HepG2 (cell line): Measurements from ENCODE around the gene BBS12. TPM values are rescaled to one million over a fixed set of nuclear protein-coding genes. Genes with fewer than 3 reads are reported as not detected.
A peak's percentile ranks its signal among the peaks of the same experiment; 100 is the strongest.

ENCODE experiments used
- CENPT ChIP-seq: sonication (generic); formaldehyde crosslinking; IDR thresholded peaks from 2 replicates; pipeline ENCODE4 v1.8.0; 2022; ENCODE audit warnings: low read depth, mild to moderate bottlenecking, moderate library complexity, missing genetic modification reagents
- EP300 ChIP-seq, 3 experiments: sonication (generic) in 1 of 3; formaldehyde crosslinking in 1 of 3; IDR thresholded peaks; 2 replicates each; pipeline versions ENCODE4 v1.5.1 to v1.6.1; 2011 to 2020; ENCODE audit warnings: low read depth in 2 of 3, low read length in 2 of 3, borderline replicate concordance in 1 of 3, improper control_type of control experiment in 1 of 3, mild to moderate bottlenecking in 1 of 3, missing genetic modification reagents in 1 of 3, moderate library complexity in 1 of 3
- HNF1A ChIP-seq, 2 experiments: sonication (generic) in 1 of 2; formaldehyde crosslinking in 1 of 2; IDR thresholded peaks; 2 replicates each; pipeline versions ENCODE4 v1.4.0 to v1.6.1; 2016 to 2020; ENCODE audit warnings: borderline replicate concordance in 1 of 2, low read depth in 1 of 2, mild to moderate bottlenecking in 1 of 2, missing genetic modification reagents in 1 of 2
- MAFK ChIP-seq, 2 experiments: IDR thresholded peaks in 1 of 2; conservative IDR thresholded peaks in 1 of 2; 2 replicates each; pipeline ENCODE4 v1.6.1; 2011; ENCODE audit warnings: improper control_type of control experiment in 2 of 2, low read length in 2 of 2
- NFRKB ChIP-seq: fragments of 450-650 bp; IDR thresholded peaks from 2 replicates; pipeline ENCODE4 v1.6.1; 2017
- NKX3-1 ChIP-seq: sonication (generic); formaldehyde crosslinking; IDR thresholded peaks from 2 replicates; pipeline ENCODE4 v1.5.0; 2020; ENCODE audit warnings: missing genetic modification reagents
- NR2C2 ChIP-seq: sonication (generic); formaldehyde crosslinking; IDR thresholded peaks from 2 replicates; pipeline ENCODE4 v1.4.0; 2020; ENCODE audit warnings: missing genetic modification reagents, mild to moderate bottlenecking, moderate library complexity, borderline replicate concordance
- SMAD9 ChIP-seq: sonication (generic); formaldehyde crosslinking; IDR thresholded peaks from 2 replicates; pipeline ENCODE4 v1.5.1; 2020; ENCODE audit warnings: mild to moderate bottlenecking, missing genetic modification reagents
- TBL1XR1 ChIP-seq: fragments of 150-350 bp; IDR thresholded peaks from 2 replicates; pipeline ENCODE4 v1.6.1; 2014; ENCODE audit warnings: borderline replicate concordance, low read length; ENCODE audit not compliant: partially characterized antibody
- TBP ChIP-seq: sonication (generic); formaldehyde crosslinking; IDR thresholded peaks from 2 replicates; pipeline ENCODE4 v1.5.0; 2020; ENCODE audit warnings: missing genetic modification reagents
- XBP1 ChIP-seq: sonication (generic); formaldehyde crosslinking; IDR thresholded peaks from 2 replicates; pipeline ENCODE4 v1.5.0; 2020; ENCODE audit warnings: missing genetic modification reagents
- ZEB1 ChIP-seq: IDR thresholded peaks from 2 replicates; pipeline ENCODE4 v1.6.1; 2012; ENCODE audit warnings: mild to moderate bottlenecking, low read depth, inconsistent platforms; ENCODE audit not compliant: insufficient replicate concordance
- ZNF160 ChIP-seq: sonication (generic); formaldehyde crosslinking; IDR thresholded peaks from 2 replicates; pipeline ENCODE4 v1.8.0; 2022; ENCODE audit warnings: mild to moderate bottlenecking, inconsistent platforms, missing genetic modification reagents
- ZNF207 ChIP-seq: fragments of 450-650 bp; IDR thresholded peaks from 2 replicates; pipeline ENCODE4 v1.6.1; 2016; ENCODE audit warnings: antibody characterized with exemption, borderline replicate concordance
- ZNF564 ChIP-seq: sonication (generic); formaldehyde crosslinking; IDR thresholded peaks from 2 replicates; pipeline ENCODE4 v1.8.1; 2023; ENCODE audit warnings: mild to moderate bottlenecking, missing genetic modification reagents
- ZNF788 ChIP-seq: sonication (generic); formaldehyde crosslinking; IDR thresholded peaks from 2 replicates; pipeline ENCODE4 v1.5.0; 2020; ENCODE audit warnings: mild to moderate bottlenecking, missing genetic modification reagents, borderline replicate concordance
- ZNF816 ChIP-seq: sonication (generic); formaldehyde crosslinking; IDR thresholded peaks from 2 replicates; pipeline ENCODE4 v1.8.0; 2022; ENCODE audit warnings: missing genetic modification reagents, mild to moderate bottlenecking, borderline replicate concordance
- polyA plus RNA-seq, 8 experiments: library from polyadenylated mRNA; depleted of rRNA in 3 of 8; stranded (reverse) in 7 of 8; unstranded in 1 of 8; fragments of >200 nt; fragmentation: Illumina TruSeq in 4 of 8; extraction: Trizol in 4 of 8; gene quantifications; 2 replicates each; pipeline versions ENCODE4 v1.2.1 to v1.2.3, GENCODE V29; 2011 to 2016; ENCODE audit warnings: low read depth in 4 of 8, missing spikeins in 1 of 8, mixed read lengths in 1 of 8; ENCODE audit not compliant: insufficient read depth in 1 of 8
- total RNA-seq, 5 experiments: library from RNA; depleted of rRNA; stranded (reverse); fragments of >200 nt; fragmentation: Illumina TruSeq; extraction: Trizol; gene quantifications; 2 replicates each; pipeline ENCODE4 v1.2.3, GENCODE V29; 2016; ENCODE audit warnings: low read depth in 1 of 5
- TF ChIP-seq, protein P1 (sequence below): sonication (generic); formaldehyde crosslinking; IDR thresholded peaks from 2 replicates; pipeline ENCODE4 v1.5.1; 2020; ENCODE audit warnings: mild to moderate bottlenecking, missing genetic modification reagents, moderate library complexity
- TF ChIP-seq, protein P2 (sequence below): IDR thresholded peaks from 2 replicates; pipeline ENCODE4 v1.6.1; 2016; ENCODE audit warnings: missing compliant biosample characterization, missing genetic modification reagents, borderline replicate concordance

Gene BBS12
- total and polyA plus RNA-seq, 2 of the 13 experiments (the other 11 are each of a cell fraction or from before 2014, with no cell fraction given): 0.32 to 1.7 TPM

GRCh38 chr4:122732329-122733026, at the start of gene BBS12 (continued):
- TF ChIP-seq, protein P1, sequence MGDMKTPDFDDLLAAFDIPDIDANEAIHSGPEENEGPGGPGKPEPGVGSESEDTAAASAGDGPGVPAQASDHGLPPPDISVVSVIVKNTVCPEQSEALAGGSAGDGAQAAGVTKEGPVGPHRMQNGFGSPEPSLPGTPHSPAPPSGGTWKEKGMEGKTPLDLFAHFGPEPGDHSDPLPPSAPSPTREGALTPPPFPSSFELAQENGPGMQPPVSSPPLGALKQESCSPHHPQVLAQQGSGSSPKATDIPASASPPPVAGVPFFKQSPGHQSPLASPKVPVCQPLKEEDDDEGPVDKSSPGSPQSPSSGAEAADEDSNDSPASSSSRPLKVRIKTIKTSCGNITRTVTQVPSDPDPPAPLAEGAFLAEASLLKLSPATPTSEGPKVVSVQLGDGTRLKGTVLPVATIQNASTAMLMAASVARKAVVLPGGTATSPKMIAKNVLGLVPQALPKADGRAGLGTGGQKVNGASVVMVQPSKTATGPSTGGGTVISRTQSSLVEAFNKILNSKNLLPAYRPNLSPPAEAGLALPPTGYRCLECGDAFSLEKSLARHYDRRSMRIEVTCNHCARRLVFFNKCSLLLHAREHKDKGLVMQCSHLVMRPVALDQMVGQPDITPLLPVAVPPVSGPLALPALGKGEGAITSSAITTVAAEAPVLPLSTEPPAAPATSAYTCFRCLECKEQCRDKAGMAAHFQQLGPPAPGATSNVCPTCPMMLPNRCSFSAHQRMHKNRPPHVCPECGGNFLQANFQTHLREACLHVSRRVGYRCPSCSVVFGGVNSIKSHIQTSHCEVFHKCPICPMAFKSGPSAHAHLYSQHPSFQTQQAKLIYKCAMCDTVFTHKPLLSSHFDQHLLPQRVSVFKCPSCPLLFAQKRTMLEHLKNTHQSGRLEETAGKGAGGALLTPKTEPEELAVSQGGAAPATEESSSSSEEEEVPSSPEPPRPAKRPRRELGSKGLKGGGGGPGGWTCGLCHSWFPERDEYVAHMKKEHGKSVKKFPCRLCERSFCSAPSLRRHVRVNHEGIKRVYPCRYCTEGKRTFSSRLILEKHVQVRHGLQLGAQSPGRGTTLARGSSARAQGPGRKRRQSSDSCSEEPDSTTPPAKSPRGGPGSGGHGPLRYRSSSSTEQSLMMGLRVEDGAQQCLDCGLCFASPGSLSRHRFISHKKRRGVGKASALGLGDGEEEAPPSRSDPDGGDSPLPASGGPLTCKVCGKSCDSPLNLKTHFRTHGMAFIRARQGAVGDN: peak; percentile 55; the same call in 1 of the 2 replicates
- peak; percentile 56 for TF ChIP-seq NR2C2 (CRISPR knock-in tag)
- TF ChIP-seq NKX3-1: no peak
- no peak for TF ChIP-seq ZNF207
- no peak for TF ChIP-seq MAFK (conservative IDR thresholded peaks at IDR 0.05 in 1 of 2, IDR thresholded peaks at IDR 0.05 in 1 of 2; ENCODE audit: low read length in 2 of 2)
- peak; percentile 38; the same call in 1 of the 2 replicates for TF ChIP-seq ZNF788 (CRISPR knock-in tag)
- TF ChIP-seq SMAD9: no peak
- TF ChIP-seq TBP (CRISPR knock-in tag): no peak
- no peak for TF ChIP-seq CENPT
- TF ChIP-seq ZNF816: no peak
- TF ChIP-seq TBL1XR1: no peak
- TF ChIP-seq ZNF160 (CRISPR knock-in tag): no peak
- TF ChIP-seq HNF1A (IDR thresholded peaks at IDR 0.05; ENCODE audit: low read depth): no peak
- no peak; the same call in 1 of the 2 replicates for TF ChIP-seq HNF1A (CRISPR knock-in tag; IDR thresholded peaks at IDR 0.05; ENCODE audit: borderline replicate concordance)
- no peak for TF ChIP-seq XBP1 (CRISPR knock-in tag)
- no peak for TF ChIP-seq NFRKB
- TF ChIP-seq, protein P2, sequence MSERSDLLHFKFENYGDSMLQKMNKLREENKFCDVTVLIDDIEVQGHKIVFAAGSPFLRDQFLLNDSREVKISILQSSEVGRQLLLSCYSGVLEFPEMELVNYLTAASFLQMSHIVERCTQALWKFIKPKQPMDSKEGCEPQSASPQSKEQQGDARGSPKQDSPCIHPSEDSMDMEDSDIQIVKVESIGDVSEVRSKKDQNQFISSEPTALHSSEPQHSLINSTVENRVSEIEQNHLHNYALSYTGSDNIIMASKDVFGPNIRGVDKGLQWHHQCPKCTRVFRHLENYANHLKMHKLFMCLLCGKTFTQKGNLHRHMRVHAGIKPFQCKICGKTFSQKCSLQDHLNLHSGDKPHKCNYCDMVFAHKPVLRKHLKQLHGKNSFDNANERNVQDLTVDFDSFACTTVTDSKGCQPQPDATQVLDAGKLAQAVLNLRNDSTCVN (CRISPR knock-in tag): no peak
- TF ChIP-seq ZEB1: no peak
- TF ChIP-seq ZNF564 (CRISPR knock-in tag): no peak
- 0 out of 4 replicates have a peak, but pooled peaks of 1 of the 2 experiments have one; percentile 17 for TF ChIP-seq EP300 (IDR thresholded peaks at IDR 0.05; ENCODE audit: low read depth in 2 of 2, low read length in 2 of 2)
- TF ChIP-seq EP300 (CRISPR knock-in tag; IDR thresholded peaks at IDR 0.05; ENCODE audit: borderline replicate concordance): no peak
